ENCODE results near the gene C14orf180. TPM values are rescaled to one million over a fixed set of nuclear protein-coding genes. Genes with fewer than 3 reads are reported as not detected.

The C14orf180 gene
- total and polyA plus RNA-seq, 2 of the 8 experiments (the other 6 are each of a cell fraction or from before 2014, with no cell fraction given): not detected

GRCh38 chr14:104582005-104582404 is 2.4 kb downstream of the C14orf180 start (continued):
- no peak for TF ChIP-seq ATF2 (IDR thresholded peaks at IDR 0.05; ENCODE audit: low read length)
